Hematopoietic multipotent progenitor cell treated with erythropoietin and hydrocortisone succinate and interleukin-3 and kit ligand, for 6 days (in vitro differentiated cells): Measurements from ENCODE around the gene CCDC78.
"Not testable (repeated sequence)": the region's sequence is repeated elsewhere in the genome, so short reads cannot be mapped to it uniquely, and the experiment has no call there.

Source experiments
- DNase-seq: peaks from one replicate; pipeline ENCODE4 v3.0.0-alpha.2; 2015

The CCDC78 gene

GRCh38 chr16:760545-761343 is 34.5 kb upstream of the CCDC78 start, which contains the start of gene MSLN:
MSLN (plus strand) TSS chr16:760734; CDS start chr16:762681, 1,947 bp downstream.
- no peak for DNase-seq

- no peak for DNase-seq
Observed at GRCh38 chr16:760065-760464, 33.8 kb upstream of the CCDC78 start.

GRCh38 chr16:759110-759910 is 33.1 kb upstream of the CCDC78 start:
- DNase-seq, result no peak

GRCh38 chr16:756428-756827 is 30.2 kb upstream of the CCDC78 start:
- DNase-seq, result no peak

GRCh38 chr16:754656-755055 is 28.4 kb upstream of the CCDC78 start:
- no peak for DNase-seq

GRCh38 chr16:754121-754607 is 27.9 kb upstream of the CCDC78 start:
- not testable (repeated sequence) for DNase-seq

- DNase-seq, result no peak
Observed at GRCh38 chr16:752007-752312, 25.7 kb upstream of the CCDC78 start.

- no peak for DNase-seq
Observed at GRCh38 chr16:751152-752006, 25.1 kb upstream of the CCDC78 start.

- no peak for DNase-seq
Observed at GRCh38 chr16:750485-750884, 24.2 kb upstream of the CCDC78 start.

GRCh38 chr16:749010-749409 is 22.8 kb upstream of the CCDC78 start:
- DNase-seq, result no peak

- DNase-seq, result no peak
Observed at GRCh38 chr16:747978-748746, 21.9 kb upstream of the CCDC78 start.

- no peak for DNase-seq
Observed at GRCh38 chr16:746637-747036, 20.4 kb upstream of the CCDC78 start.

- DNase-seq, result peak; percentile 37
Observed at GRCh38 chr16:745739-746138, 19.5 kb upstream of the CCDC78 start.

- no peak for DNase-seq
Observed at GRCh38 chr16:743794-744500, 17.7 kb upstream of the CCDC78 start.

- peak; percentile 50 for DNase-seq
Observed at GRCh38 chr16:742894-743293, 16.7 kb upstream of the CCDC78 start.

GRCh38 chr16:741986-742629 is 15.9 kb upstream of the CCDC78 start:
- DNase-seq, result no peak

GRCh38 chr16:740764-741505 is 14.7 kb upstream of the CCDC78 start, which contains the start of gene CIAO3:
CIAO3 (minus strand) TSS chr16:740997; CDS start chr16:740985, 12 bp downstream.
- DNase-seq, result peak; percentile 92

GRCh38 chr16:740459-740763 is 14.2 kb upstream of the CCDC78 start:
- no peak for DNase-seq

GRCh38 chr16:739560-740458 is 13.6 kb upstream of the CCDC78 start:
- DNase-seq, result no peak
